Umbilical cord (tissue), 2 donors: ENCODE results near the gene UCKL1. TPM values are rescaled to one million over a fixed set of nuclear protein-coding genes. Genes with fewer than 3 reads are reported as not detected.
"Not testable (repeated sequence)": the region's sequence is repeated elsewhere in the genome, so short reads cannot be mapped to it uniquely, and the experiment has no call there.

Source experiments
- DNase-seq: peaks from one replicate; pipeline ENCODE4 v3.0.0-alpha.2; 2015; ENCODE audit warnings: low spot score
- total RNA-seq: library from RNA; depleted of rRNA; stranded (reverse); fragments of >200 nt; gene quantifications from one replicate; pipeline ENCODE4 v1.2.3, GENCODE V29; 2014; ENCODE audit warnings: low replicate concordance; ENCODE audit not compliant: insufficient read depth

The UCKL1 gene
- total RNA-seq: 48.2 TPM

DNA sequence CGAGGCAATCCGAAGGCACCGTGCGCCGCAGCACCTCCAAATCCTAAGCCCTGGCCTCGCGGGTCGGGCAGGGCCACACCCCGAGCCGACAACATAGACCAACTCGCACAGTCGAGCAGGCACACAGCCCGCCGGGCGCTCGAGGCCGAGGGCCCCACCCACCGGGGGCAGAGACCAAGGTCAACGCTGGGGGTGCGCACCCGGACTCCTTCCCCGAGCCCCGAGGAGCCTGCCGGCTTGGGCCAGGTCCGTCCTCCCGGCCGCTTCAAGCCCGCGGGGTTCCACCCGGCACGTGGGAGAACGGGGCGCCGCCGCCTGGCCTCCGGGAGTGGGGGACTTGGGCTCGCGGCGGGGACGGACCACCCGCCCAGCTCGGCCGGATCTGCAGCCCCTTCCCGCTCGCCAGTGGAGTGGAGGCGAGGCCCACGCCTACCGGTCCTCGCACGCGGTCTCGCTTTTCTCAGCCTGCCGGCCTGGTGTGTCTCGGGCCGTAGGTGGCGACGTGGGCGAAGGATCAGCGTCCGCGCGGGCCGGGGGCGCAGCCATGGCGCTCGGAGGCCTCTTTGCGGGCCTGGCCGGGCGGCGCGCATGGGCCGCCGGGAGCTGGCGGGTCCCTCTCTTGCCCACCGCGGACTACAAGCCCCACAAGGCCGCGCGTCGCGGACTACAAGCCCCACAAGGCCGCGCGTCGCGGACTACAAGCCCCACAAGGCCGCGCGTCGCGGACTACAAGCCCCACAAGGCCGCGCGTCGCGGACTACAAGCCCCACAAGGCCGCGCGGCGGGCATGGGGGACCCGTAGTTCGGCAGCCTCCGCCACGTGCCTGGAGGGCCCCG is at the start of gene UCKL1:
TSS of gene UCKL1 (minus strand) at position 590 of the 837 bp plus-strand sequence. CDS start at position 546, 44 bp downstream.
- peak; percentile 90 for DNase-seq

DNA sequence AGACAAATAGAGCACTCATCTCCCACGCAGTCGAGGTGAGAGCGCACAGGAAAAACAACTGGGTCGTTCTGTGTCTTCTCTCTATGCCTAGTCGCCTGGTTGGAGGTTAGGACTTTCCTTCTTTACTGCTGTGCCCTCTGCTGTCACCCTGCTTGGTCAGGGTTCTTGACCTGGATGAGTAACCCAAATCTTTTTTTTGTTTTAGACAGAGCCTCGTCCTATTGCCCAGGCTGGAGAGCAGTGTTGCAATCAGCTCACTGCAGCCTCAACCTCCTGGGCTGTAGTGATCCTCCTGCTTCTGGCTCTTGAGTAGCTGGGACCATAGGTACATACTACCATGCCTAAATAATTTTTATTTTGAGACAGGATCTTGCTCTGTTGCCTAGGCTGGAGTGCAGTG is 49.2 kb upstream of the UCKL1 start:
- DNase-seq: no peak

DNA sequence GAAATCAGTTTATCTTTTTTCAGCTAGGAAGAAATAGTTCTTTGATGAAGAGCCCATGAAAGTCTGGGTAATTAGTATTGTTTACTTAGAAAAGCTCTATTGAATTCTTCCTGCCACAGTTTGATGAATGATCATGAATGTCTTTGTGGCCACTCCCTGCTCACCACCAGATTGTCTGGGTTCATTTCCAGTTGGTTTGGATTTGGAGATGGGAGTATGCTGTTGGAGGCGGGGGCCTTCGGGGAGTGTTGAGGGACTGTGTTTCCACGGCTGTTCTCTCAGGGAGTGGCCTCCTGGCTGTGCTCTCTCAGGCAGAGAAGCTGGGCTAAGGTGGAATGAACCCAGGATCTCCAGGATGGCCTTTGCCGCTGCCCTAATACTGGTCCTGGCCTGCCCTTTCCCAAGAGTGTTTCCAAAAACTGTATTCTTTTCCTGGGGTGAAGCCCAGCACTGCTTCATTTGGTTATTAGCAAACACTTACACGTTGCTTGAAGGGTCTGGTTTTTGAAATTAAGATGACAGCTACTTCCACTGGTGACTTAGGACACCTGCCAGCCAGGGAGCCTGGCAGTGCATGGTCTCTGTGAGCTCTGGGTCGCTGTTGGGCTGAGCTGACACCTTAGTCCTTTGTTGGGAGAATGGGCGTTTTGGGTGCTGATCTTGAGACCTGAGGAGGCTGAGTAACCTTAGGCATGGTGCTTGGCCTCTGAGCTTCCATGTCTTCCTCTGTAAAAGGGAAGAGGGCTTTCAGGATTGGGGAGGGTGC is 47.9 kb upstream of the UCKL1 start:
- peak; percentile 5 for DNase-seq

DNA sequence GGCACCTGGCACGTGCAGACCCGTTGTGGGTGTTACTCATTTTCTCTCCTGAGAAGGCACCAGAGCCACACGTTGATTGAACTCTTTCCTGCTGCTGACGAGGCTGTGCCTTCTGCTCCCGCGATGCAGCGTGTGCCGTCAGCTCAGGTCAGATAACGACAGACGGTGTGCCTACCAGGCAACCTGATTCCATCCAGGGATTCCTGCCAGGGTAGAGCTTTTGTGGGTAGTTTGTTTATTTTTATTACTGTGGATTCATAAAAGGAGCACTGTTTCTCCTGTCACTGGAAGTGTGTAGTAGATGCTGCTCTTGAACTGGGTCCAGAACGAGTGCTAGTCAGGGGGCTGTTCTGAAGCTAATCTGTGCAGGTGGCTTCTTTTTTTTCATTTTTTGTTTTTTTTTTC is 45.4 kb upstream of the UCKL1 start:
- no peak for DNase-seq

DNA sequence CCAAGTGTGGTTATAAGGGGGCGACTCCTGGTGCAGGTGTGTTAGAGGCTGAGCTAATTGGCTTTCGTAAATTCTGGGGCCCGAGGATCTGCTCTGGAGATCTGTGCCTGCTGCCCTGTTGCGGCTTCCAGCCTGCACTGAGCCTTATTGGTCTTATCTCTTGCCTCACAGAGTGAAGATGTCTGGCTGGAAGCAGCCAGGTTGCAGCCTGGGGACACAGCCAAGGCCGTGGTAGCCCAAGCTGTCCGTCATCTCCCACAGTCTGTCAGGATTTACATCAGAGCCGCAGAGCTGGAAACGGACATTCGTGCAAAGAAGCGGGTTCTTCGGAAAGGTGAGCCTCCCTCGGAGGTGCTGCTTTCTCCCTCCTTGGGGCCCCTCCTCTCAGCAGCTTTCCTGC is 44.7 kb upstream of the UCKL1 start:
- DNase-seq: no peak

DNA sequence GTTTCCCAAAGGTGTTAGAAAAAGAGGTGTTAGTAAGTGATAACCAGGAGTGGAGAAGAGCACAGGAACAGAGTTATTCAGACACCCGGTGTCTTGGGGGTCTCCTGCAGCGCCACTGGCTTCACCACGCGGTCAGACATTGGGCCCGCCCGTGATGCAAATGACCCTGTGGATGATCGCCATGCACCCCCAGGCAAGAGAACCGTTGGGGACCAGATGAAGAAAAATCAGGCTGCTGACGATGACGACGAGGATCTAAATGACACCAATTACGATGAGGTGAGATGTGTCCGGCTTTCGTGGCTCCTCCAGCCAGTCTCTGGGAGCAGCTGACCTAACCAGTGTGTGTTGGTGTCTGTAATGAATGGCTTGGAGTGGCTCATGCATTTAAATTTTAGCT is 26.7 kb upstream of the UCKL1 start:
- no peak for DNase-seq

DNA sequence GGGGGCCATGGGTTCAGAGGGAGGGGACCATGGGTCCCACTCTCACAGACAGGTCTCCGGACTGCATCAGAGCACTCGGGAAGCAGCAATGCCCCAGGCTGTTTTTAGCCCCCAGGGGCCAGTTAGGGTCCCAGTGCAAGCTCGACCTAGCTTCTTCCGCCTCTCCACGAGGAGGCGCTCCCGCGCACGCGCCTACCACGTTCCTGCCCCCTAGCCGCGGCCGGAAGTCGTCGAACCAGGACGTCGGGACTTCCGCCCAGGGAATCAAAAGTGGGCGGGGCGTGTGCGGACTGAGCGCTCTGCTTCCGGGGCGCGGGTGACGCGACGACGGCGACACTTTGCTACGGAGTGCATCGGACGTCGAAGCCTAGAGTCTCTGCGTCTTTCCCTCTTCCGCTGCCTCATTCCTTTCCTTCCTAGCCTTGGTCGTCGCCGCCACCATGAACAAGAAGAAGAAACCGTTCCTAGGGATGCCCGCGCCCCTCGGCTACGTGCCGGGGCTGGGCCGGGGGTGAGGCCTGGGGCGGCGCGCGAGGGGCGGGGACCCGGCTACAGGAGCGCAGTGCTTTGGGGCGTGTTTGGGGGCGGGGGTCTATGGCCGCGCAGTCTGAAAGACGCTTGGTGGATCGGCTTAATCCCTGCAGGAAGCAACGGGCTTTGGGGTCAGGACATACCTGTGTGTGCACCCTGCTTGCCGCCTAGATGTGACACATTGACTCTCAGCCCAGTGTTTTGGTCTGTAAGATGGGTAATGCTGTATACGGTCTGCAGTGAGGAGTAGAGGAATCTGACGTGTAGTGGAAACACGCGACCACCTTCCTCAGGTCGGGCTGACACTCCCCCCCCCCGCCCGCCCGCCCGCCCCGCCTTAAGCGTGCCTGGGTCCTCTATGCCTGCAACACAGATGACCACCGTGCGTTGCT is 24.9 kb upstream of the UCKL1 start, which contains the start of gene PRPF6:
TSS of gene PRPF6 (plus strand) at position 327 of the 923 bp plus-strand sequence. CDS start at position 441, 114 bp downstream.
- DNase-seq: peak; percentile 97

DNA sequence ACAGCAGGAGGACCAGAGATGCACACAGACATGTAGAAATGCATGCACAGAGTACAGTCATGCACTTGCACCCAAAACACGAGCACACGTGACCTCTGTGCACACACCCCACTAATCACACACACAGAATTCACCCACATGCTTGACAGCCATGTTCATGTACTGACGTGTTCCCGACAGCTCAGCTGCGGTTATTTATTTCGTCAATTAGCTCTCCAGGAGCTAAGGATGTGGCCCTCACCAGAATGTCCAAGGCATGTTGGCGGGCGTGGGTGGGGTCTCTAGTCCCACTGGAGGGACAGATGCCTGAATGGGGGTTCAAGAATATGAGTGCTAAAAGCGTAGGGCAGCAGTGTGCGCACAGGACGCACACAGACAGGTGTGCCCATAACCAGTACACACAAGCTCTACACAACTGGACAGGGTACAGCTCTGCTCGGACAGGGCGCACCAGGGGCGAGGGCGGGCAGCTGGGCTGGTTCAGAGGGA is 24.1 kb upstream of the UCKL1 start:
- no peak for DNase-seq

DNA sequence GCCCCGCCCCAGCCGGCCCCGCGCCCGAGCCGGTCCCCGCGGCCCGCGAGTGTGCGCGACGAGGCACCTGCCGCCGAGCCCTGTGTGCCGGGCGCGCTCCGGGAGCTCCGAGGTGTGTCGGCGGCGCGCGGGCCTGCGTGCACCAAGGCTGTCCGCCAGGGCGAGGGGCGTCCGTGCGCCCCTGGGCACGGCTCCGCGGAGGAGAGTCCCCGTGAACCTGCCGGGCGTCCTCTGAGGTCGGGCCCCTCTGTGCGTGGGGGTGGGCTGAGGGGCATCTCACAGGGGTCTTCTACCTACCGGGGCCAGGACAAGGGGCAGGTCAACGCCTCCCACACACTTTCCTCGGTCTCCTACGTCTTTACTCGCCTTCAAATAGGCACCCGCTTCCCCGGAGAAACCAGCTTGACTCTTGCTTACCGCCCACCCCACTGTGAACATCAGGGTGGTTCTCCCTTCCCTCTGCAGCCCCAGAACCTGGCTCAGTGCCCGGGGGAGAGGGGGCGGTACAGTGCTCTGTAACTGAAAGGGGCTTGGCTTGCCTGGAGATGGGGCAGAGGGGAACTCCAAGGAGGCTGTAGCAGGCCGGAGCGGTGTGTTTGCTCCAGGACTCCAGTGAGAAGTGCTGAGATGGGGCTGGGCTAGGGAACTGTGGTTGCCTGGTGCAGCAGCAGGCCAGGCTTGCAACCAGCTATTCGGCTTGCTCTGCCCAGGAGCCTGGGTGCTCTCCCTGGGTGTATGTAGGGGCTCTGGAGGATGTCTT is 23.5 kb upstream of the UCKL1 start, which contains the start of gene SAMD10:
TSS of gene SAMD10 (minus strand) at position 86 of the 760 bp plus-strand sequence. CDS start 175 bp downstream, outside the sequence.
- peak; percentile 75 for DNase-seq

DNA sequence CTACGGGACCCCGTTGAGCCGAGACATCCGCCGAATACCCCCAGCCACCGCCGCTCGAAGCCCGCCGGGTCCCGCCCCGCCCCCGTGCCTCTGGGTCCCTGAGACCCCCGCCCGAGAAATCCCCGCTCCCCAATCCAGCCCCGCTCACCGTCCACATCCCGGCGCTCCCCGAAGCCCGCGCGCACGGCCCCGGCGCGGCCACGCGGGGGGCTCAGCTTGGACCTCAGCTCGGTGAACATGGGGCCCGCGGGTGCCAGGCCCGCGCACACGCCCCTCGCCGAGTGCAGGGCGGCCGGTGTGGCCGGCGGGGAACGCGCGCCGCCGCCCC is 23.0 kb upstream of the UCKL1 start:
- no peak for DNase-seq

DNA sequence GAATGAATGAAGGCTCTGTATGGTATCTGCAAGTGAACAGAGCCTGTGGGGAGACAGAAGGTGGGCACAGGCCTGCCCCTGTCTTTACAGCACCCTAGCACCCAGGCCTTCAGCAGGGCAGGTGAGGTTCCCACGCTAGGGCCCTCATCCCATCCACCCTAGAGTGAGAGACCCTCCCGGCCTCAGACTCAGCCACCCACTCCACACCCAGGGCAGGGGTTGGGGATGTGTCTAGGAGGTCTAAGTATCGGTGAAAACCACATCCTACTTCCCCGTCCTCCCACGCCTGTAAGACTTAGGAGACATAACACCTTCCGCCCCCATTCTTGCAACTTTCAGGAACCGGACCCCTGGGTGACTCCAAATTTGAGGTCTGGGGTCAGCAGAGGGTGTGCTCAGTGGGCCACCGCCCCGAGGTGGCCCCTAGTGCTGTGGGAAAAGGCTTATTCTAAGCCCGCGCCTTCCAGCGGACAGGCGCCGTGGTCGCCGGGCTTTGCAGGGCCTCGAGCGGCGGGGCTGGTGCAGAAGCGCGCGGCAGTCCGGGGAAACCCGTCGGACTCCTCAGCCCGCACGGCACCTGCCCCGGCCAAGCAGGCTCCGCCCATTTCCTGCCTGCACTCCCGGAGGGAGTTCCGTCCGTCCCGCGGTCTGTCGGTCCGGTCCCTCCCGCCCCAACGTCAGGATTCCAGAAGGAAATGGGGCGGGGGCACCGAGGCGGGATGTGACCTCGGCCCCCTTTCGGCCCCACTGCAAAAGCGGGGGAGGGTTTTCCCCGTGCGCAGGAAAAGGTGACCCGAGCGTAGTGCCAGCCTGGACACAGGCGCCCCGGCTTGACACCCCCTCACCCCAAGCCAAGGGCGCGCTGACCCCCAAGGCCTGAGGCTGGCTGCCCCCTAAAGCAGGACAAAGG is 22.4 kb upstream of the UCKL1 start:
- peak; percentile 40 for DNase-seq

DNA sequence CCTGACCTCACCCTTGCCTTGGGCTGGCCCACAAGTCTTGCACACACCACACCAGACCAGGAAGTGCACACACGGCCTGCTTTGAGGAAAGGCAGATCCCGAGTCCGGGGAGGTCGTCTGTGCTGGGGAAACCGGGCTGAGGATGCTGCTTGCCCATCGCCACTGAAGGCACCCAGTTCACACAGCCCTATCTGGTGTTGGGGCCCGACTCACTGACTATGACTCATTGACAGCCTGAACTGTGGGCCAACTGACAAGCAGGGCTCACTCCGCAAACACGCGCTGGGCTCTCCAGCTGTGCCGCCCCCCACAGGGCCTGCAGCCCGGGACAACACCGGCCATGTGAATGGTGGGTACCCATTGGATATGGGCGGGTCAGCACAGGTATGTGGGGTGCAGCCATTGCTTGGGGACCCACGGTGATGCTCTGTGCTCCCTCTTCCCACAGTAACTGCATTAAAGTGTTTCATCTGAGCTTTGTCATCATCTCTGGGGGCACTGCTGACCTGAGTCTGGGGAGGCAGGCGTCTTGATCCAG is 21.6 kb upstream of the UCKL1 start:
- no peak for DNase-seq

DNA sequence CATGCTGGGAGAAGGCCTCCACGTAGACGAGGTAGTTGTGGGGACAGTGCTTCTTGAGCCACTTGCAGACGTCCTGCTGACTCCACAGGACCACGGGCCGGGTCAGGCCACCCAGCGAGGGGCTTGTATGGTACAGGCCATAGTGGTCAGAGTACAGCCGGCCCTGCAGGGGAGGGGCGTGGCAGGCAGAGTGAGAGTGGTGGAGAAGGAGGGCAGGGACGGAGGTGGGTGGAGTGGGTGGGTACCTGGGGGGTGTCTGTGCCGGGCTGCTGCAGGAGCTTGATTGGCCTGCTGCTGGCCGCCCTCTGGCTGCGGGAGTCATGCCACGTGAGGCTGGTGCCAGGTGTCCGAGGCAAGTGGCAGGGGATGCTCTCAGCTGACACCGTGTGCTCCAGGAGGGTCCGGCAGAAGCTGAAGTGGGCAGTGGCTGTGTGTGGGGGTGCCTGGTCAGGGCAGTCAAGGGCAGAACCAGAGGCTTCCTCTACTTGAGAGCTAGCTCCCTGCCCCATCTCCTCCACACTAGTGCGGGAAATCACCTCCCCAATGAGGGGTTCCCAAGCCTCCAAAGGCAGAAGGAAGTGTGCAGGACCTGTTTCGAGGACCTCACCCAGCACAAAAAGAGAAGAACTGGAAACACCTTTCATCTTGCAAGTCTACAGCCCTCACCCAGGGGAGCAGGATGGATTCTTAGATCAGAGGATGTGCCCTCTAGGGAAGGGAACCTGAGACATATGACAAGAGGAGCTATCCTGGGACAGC is 20.9 kb upstream of the UCKL1 start:
- no peak for DNase-seq

DNA sequence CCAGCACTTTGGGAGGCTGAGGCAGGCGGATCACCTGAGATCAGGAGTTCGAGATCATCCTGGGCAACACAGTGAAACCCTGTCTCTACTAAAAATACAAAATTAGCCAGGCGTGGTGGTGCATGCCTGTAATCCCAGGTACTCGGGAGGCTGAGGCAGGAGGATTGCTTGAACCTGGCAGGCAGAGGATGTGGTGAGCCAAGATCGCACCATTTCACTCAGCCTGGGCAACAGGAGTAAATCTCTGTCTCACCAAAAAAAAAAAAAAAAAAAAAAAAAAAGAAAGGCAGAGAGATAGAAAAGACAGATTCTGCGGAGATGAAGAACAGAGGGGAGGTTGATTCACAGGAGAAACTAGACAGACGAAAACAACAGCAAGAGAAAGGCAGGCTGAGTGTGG is 20.3 kb upstream of the UCKL1 start:
- DNase-seq: not testable (repeated sequence)

DNA sequence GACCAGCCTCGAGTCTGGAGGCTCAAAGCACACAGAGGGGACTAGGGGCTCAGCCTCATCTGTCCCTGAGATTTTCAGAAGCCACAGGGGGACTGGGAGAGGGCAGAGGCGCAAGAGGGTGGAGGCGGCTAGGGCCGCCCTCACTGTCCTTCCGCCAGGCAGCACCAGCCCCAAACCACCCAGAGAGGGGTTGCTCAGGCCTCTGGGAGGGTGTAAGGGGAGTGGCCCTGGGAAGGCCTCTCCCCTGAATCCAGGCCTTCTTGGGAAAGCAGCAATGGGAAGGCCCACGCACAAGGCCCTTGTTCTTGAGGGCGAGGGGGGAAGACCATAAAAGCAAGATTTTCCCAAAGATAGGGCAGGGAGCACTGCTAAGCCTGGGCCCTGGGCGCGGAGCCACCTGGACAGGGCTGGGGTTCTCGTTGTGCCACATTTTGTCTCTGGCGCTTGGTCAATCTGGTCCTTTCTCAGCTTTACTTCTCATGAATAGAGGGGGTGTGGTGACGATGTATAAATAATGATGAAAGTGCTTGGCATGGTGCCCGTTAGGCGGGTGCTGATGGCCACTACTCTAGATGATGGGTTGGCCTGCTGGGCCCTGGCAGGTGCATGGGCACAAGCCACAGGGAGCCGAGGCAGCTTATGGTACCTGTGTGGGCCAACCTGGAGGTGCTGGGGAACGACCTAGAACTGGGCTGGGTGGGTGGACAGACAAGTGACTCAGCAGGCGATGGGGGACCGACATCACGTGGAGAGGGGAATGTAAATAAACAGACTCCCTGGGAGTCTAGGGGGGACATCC is 18.4 kb upstream of the UCKL1 start:
- no peak for DNase-seq

DNA sequence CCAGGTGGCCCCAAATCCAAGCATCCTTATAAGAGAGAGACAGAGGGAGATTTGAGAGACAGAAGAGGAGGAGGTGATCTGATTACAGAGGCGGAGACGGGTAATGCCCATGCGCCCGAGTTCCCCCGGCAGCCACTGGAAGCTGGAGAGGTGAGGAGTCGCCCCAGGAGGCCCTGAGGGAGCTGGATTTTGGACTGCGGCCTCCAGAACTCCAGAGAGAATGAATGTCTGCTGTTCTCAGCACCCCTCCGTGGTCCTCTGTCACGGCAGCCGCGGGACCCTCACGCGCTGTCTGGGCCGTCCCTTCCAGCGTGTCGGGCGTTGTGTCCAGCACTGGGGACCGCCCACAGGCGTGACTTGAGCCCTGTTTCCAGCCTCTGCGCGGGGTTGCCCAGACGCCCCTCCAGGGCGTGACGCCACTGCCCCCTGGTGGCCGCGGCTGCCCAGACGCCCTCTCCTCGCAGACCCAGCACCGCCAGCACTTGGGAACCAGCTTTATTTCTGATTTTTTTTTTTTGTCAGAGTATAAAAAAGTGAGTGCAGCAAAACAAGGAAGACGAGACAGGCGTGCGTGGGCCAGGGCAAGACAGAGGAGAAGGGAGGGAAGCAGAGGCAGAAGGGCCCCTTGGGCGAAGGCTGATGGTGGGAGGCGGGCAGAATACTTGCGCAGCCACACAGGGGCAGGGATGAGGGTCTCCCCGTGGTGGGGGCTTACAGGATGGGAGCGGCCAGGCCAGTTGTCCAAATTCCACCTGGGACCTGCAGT is 17.6 kb upstream of the UCKL1 start:
- peak; percentile 91 for DNase-seq

DNA sequence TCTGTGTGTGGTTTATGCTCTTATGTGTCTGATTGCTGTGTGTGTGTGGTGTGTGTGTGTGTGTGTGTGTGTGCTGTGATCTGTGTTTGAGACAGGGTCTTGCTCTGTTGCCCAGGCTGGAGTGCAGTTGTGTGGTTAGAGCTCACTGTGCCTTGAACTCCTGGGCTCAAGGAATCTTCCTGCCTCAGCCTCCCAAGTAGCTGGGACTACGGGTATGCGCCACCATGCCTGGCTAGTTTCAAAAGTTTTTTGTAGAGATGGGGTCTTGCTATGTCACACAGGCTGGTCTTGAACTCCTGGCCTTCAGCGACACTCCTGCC is 16.9 kb upstream of the UCKL1 start:
- no peak for DNase-seq
